Mammary epithelial cell (primary cell): Measurements from ENCODE around the gene HSF2BP.

Source experiments
- CTCF ChIP-seq, 2 donors: IDR thresholded peaks in 1 of 2; conservative IDR thresholded peaks in 1 of 2; 2 replicates each; pipeline ENCODE4 v1.5.1; 2011 to 2012; ENCODE audit warnings: inconsistent platforms in 2 of 2, low read length in 2 of 2, mild to moderate bottlenecking in 2 of 2, control low read depth in 1 of 2, low read depth in 1 of 2; ENCODE audit not compliant: insufficient read depth in 1 of 2; ENCODE audit errors: extremely low read depth in 1 of 2
- EZH2 ChIP-seq: IDR thresholded peaks from 2 replicates; pipeline ENCODE4 v1.6.1; 2012; ENCODE audit warnings: low read length, inconsistent platforms, borderline replicate concordance

DNA sequence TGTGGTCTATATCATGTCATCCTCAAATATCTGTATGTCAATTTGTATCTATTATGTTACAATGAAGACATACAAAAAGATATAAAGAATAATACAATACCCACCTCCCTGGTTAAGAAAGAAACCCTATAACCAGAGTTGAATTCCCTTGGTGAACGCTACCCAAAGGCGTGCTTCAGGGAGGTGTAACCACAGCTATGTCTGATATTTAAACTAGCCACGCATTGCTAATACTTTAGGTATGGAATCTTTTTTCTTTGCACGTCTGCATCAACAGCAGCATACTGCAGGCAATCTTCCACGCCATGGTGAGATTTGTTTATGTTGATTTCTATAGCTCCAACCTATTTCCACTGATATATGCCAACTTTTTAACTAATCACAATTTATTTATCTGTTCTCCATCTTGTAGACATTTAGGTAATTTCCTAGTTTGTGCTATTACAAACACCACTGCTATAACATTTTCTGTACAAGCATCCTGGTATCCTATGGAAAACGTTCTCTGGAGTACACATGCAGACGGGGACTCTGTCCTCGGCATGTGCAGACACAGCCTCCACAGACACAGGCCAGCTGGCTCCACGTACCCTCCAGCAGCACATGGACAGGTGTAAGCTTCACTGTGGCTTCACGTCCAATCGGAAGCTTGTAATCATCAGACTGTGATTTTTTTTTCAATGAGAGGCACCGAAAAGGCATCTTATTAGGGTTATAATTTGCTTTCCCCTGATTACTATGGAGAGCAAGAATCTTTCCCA, 58.5 kb downstream of the HSF2BP start:
- TF ChIP-seq CTCF (conservative IDR thresholded peaks at IDR 0.05 in 1 of 2, IDR thresholded peaks at IDR 0.05 in 1 of 2; ENCODE audit: extremely low read depth in 1 of 2, insufficient read depth in 1 of 2, low read depth in 1 of 2, low read length in 2 of 2) (no peak), EZH2 (no peak)
